ENCODE results near the gene PWWP2A.

GRCh38 chr5:160089531-160089930, 29.7 kb downstream of the PWWP2A start:
- TF ChIP-seq POLR2A (IDR thresholded peaks at IDR 0.05): no peak
- no peak for TF ChIP-seq CTCF (IDR thresholded peaks at IDR 0.05)
